ENCODE results near the gene GOLGA8A.
"Not testable (repeated sequence)": the region's sequence is repeated elsewhere in the genome, so short reads cannot be mapped to it uniquely, and the experiment has no call there.

The GOLGA8A gene

DNA sequence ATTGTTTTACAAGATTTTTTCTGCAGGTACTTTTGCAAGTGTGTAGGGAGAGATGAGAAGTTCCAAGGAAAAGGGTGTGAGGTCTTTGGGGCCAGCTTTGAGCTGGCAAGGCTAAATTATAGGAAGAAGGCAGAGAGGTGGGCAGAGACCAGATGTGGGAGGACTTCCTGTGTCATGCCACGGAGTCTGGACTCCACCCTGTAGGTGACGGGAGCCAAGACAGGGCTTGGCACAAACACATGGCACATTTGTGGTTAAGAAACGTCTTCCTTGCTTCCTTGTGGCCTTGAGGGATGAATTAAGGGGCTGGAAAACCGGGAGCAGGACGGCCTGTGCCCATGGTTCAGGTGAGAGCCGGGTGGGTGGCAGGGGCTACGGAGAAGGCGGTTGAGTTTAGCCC lies 19.2 kb downstream of the GOLGA8A start:
- H3K27me3 ChIP-seq (ENCODE audit: insufficient read depth, low read depth); H3K27ac ChIP-seq; H3K4me1 ChIP-seq (ENCODE audit: low read depth, poor library complexity, severe bottlenecking); H3K79me2 ChIP-seq (ENCODE audit: insufficient read depth, low read depth); H3K4me2 ChIP-seq; H3K4me3 ChIP-seq (IDR thresholded peaks at IDR 0.05; ENCODE audit: insufficient read depth, low read depth, low read length); H3K36me3 ChIP-seq (ENCODE audit: insufficient read depth); H4K20me1 ChIP-seq (ENCODE audit: insufficient read depth); H3K9ac ChIP-seq; H2AFZ ChIP-seq (ENCODE audit: low read depth): not testable (repeated sequence)

- H3K27ac ChIP-seq, H3K9ac ChIP-seq: not testable (repeated sequence)
These were observed 28.1 kb downstream of the GOLGA8A start for GRCh38 chr15:34409511-34409910.

DNA sequence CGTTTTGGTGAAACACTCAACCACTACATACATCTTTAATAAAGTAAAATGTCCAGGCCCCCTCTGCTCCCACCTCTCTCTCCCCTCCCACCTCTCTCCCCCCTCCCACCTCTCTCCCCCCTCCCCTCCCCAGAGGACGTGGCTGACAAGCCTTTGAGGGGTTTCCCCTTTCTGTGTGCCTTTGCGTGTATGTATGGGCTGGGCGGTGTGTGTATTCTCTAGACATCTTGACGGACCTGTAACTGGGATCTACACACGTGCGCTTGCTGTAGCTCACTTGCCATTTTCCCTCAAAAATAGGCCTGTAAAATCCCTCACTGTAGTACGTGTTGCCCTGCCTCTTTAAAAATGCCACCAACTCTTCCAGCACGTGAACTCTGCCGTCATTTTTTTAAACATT lies 28.6 kb downstream of the GOLGA8A start:
- not testable (repeated sequence) for H4K20me1 ChIP-seq (ENCODE audit: insufficient read depth)

More at GRCh38 chr15:34409511-34409910, 28.1 kb downstream of the GOLGA8A start:
- not testable (repeated sequence) for H3K79me2 ChIP-seq (ENCODE audit: insufficient read depth, low read depth); H4K20me1 ChIP-seq (ENCODE audit: insufficient read depth); H2AFZ ChIP-seq (ENCODE audit: low read depth); H3K36me3 ChIP-seq (ENCODE audit: insufficient read depth); H3K27me3 ChIP-seq (ENCODE audit: insufficient read depth, low read depth); H3K4me2 ChIP-seq; H3K4me1 ChIP-seq (ENCODE audit: low read depth, poor library complexity, severe bottlenecking); H3K4me3 ChIP-seq (IDR thresholded peaks at IDR 0.05; ENCODE audit: insufficient read depth, low read depth, low read length)

GRCh38 chr15:34403899-34404298 lies 33.7 kb downstream of the GOLGA8A start:
- H2AFZ ChIP-seq (ENCODE audit: low read depth); H4K20me1 ChIP-seq (ENCODE audit: insufficient read depth); H3K36me3 ChIP-seq (ENCODE audit: insufficient read depth); H3K27ac ChIP-seq; H3K4me1 ChIP-seq (ENCODE audit: low read depth, poor library complexity, severe bottlenecking); H3K27me3 ChIP-seq (ENCODE audit: insufficient read depth, low read depth); H3K79me2 ChIP-seq (ENCODE audit: insufficient read depth, low read depth); H3K9ac ChIP-seq; H3K4me3 ChIP-seq (IDR thresholded peaks at IDR 0.05; ENCODE audit: insufficient read depth, low read depth, low read length); H3K4me2 ChIP-seq: not testable (repeated sequence)

More for the DNA sequence above, 28.6 kb downstream of the GOLGA8A start:
- H3K27me3 ChIP-seq (ENCODE audit: insufficient read depth, low read depth); H3K4me1 ChIP-seq (ENCODE audit: low read depth, poor library complexity, severe bottlenecking); H3K9ac ChIP-seq; H3K4me2 ChIP-seq; H3K36me3 ChIP-seq (ENCODE audit: insufficient read depth); H2AFZ ChIP-seq (ENCODE audit: low read depth); H3K4me3 ChIP-seq (IDR thresholded peaks at IDR 0.05; ENCODE audit: insufficient read depth, low read depth, low read length); H3K27ac ChIP-seq; H3K79me2 ChIP-seq (ENCODE audit: insufficient read depth, low read depth): not testable (repeated sequence)

- H3K4me2 ChIP-seq; H3K79me2 ChIP-seq (ENCODE audit: insufficient read depth, low read depth); H4K20me1 ChIP-seq (ENCODE audit: insufficient read depth); H3K27ac ChIP-seq; H3K4me1 ChIP-seq (ENCODE audit: low read depth, poor library complexity, severe bottlenecking); H3K36me3 ChIP-seq (ENCODE audit: insufficient read depth); H3K9ac ChIP-seq; H3K27me3 ChIP-seq (ENCODE audit: insufficient read depth, low read depth); H2AFZ ChIP-seq (ENCODE audit: low read depth); H3K4me3 ChIP-seq (IDR thresholded peaks at IDR 0.05; ENCODE audit: insufficient read depth, low read depth, low read length): not testable (repeated sequence)
These were observed 34.4 kb downstream of the GOLGA8A start for GRCh38 chr15:34403160-34403598.

GRCh38 chr15:34397637-34398259 lies 39.9 kb downstream of the GOLGA8A start:
- not testable (repeated sequence) for H3K4me1 ChIP-seq (ENCODE audit: low read depth, poor library complexity, severe bottlenecking); H4K20me1 ChIP-seq (ENCODE audit: insufficient read depth); H3K4me2 ChIP-seq; H3K79me2 ChIP-seq (ENCODE audit: insufficient read depth, low read depth); H3K36me3 ChIP-seq (ENCODE audit: insufficient read depth); H3K27ac ChIP-seq; H3K4me3 ChIP-seq (IDR thresholded peaks at IDR 0.05; ENCODE audit: insufficient read depth, low read depth, low read length); H3K27me3 ChIP-seq (ENCODE audit: insufficient read depth, low read depth); H2AFZ ChIP-seq (ENCODE audit: low read depth); H3K9ac ChIP-seq

GRCh38 chr15:34392981-34393380 lies 44.6 kb downstream of the GOLGA8A start:
- not testable (repeated sequence) for H3K9ac ChIP-seq; H3K79me2 ChIP-seq (ENCODE audit: insufficient read depth, low read depth); H2AFZ ChIP-seq (ENCODE audit: low read depth); H3K27ac ChIP-seq; H3K4me2 ChIP-seq; H3K36me3 ChIP-seq (ENCODE audit: insufficient read depth); H3K4me1 ChIP-seq (ENCODE audit: low read depth, poor library complexity, severe bottlenecking); H3K4me3 ChIP-seq (IDR thresholded peaks at IDR 0.05; ENCODE audit: insufficient read depth, low read depth, low read length); H3K27me3 ChIP-seq (ENCODE audit: insufficient read depth, low read depth); H4K20me1 ChIP-seq (ENCODE audit: insufficient read depth)

- not testable (repeated sequence) for H3K4me3 ChIP-seq (IDR thresholded peaks at IDR 0.05; ENCODE audit: insufficient read depth, low read depth, low read length); H3K4me1 ChIP-seq (ENCODE audit: low read depth, poor library complexity, severe bottlenecking); H3K27ac ChIP-seq; H3K79me2 ChIP-seq (ENCODE audit: insufficient read depth, low read depth); H3K36me3 ChIP-seq (ENCODE audit: insufficient read depth); H4K20me1 ChIP-seq (ENCODE audit: insufficient read depth); H3K27me3 ChIP-seq (ENCODE audit: insufficient read depth, low read depth); H3K4me2 ChIP-seq; H2AFZ ChIP-seq (ENCODE audit: low read depth); H3K9ac ChIP-seq
These were observed 48.0 kb downstream of the GOLGA8A start for GRCh38 chr15:34389594-34390086.

All from KMS-11 (cell line).